ENCODE measurements around the gene ZDHHC1.
"Not testable (repeated sequence)": the region's sequence is repeated elsewhere in the genome, so short reads cannot be mapped to it uniquely, and the experiment has no call there.

ZDHHC1 gene

GRCh38 chr16:67384778-67385510 lies 31.3 kb downstream of the ZDHHC1 start:
- TF ChIP-seq CTCF (IDR thresholded peaks at IDR 0.05; ENCODE audit: control insufficient read depth, extremely low read depth, insufficient read depth): no peak
- no peak for DNase-seq (ENCODE audit: low read depth)
- no peak overlapping the region for H3K4me3 ChIP-seq (ENCODE audit: low read depth, low read length)

DNA sequence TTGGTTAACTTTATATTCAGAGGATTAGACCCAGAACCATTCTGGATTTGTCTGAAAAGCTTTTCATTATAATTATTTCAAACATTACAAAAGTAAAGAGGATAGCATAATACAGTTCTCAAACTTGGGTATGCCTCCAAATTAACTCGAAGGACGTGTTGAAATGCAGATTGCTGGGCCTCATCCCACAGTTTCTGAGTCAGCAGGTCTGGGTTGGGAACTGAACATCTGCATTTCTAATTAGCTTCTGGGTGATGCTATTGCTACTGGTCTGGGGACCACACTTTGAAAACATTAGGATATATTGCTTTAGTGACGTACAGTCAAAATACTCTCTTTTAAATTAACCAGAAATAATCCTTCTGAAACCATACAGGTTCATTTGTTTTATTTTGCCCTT lies 33.0 kb downstream of the ZDHHC1 start:
- no peak overlapping the region for H3K4me3 ChIP-seq (ENCODE audit: low read depth, low read length)
- no peak for TF ChIP-seq CTCF (IDR thresholded peaks at IDR 0.05; ENCODE audit: control insufficient read depth, extremely low read depth, insufficient read depth)
- DNase-seq (ENCODE audit: low read depth): no peak

DNA sequence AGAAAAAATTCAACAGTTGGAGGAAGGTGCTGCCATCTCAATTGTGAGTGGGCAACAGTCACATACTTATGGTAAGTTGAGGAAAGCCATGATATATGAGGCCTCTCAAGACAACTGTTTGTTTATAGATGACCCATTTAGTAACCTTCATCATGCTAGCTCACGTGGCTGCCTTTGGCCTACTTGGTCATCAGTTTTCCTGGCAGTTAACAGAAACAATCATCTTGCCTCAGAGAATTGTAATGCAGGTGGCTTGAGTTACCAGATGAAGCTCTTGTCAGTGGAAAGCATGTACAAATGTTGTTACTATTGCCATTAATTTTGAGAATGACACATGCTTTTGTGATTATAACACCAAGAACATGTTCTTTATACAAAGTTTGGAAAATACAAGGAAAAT lies 37.6 kb downstream of the ZDHHC1 start:
- TF ChIP-seq CTCF (IDR thresholded peaks at IDR 0.05; ENCODE audit: control insufficient read depth, extremely low read depth, insufficient read depth): no peak
- no peak overlapping the region for H3K4me3 ChIP-seq (ENCODE audit: low read depth, low read length)
- DNase-seq (ENCODE audit: low read depth): no peak

- not testable (repeated sequence) for H3K4me3 ChIP-seq (ENCODE audit: low read depth, low read length); DNase-seq (ENCODE audit: low read depth)
Measured at GRCh38 chr16:67376012-67376411, 40.3 kb downstream of the ZDHHC1 start.

DNA sequence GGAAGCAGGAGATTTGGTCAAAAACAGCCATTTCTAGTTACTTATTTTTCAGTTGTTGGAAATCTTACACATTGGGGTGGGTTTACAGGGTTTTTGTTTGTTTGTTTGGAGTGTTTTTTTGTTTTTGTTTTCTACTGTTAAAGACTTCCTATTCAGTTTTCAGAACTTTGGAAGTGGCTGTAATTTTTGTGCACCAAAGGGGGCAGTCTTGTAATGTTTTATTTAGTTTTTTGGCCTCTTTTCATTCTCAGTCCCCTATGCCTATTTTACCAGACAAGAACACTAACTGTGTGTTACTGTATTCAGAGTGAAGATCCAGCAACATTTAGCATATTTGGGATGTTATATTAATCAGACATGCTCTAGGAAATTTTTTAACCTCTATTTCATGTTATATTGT lies 43.6 kb downstream of the ZDHHC1 start:
- DNase-seq (ENCODE audit: low read depth): no peak
- TF ChIP-seq CTCF (IDR thresholded peaks at IDR 0.05; ENCODE audit: control insufficient read depth, extremely low read depth, insufficient read depth): peak; percentile 48
- no peak overlapping the region for H3K4me3 ChIP-seq (ENCODE audit: low read depth, low read length)

GRCh38 chr16:67370661-67371060 lies 45.6 kb downstream of the ZDHHC1 start:
- no peak for TF ChIP-seq CTCF (IDR thresholded peaks at IDR 0.05; ENCODE audit: control insufficient read depth, extremely low read depth, insufficient read depth)
- no peak for DNase-seq (ENCODE audit: low read depth)

GRCh38 chr16:67364600-67365235 lies 51.6 kb downstream of the ZDHHC1 start:
- no peak overlapping the region for H3K4me3 ChIP-seq (ENCODE audit: low read depth, low read length)
- no peak for TF ChIP-seq CTCF (IDR thresholded peaks at IDR 0.05; ENCODE audit: control insufficient read depth, extremely low read depth, insufficient read depth)
- no peak for DNase-seq (ENCODE audit: low read depth)

More at GRCh38 chr16:67370661-67371060, 45.6 kb downstream of the ZDHHC1 start:
- H3K4me3 ChIP-seq (ENCODE audit: low read depth, low read length): no peak overlapping the region

Measured in LNCaP clone FGC (cell line).